Activated CD8-positive, alpha-beta T cell treated with anti-CD3 and anti-CD28 coated beads, Interleukin-2, amount 10 ng/mL, durations not matched to agents 7 days and 5 days (primary cell): Measurements from ENCODE around the gene VEZT. TPM values are rescaled to one million over a fixed set of nuclear protein-coding genes. Genes with fewer than 3 reads are reported as not detected.
"Not testable (repeated sequence)": the region's sequence is repeated elsewhere in the genome, so short reads cannot be mapped to it uniquely, and the experiment has no call there.

Source experiments
- ATAC-seq: fragments of 150-1000 bp; cut with Tn5 transposase; one replicate; pipeline ENCODE4 v1.10.0; 2021; ENCODE audit warnings: moderate library complexity
- CTCF ChIA-PET: fragments of 350-600 bp; sonication (Branson Sonifier 250); formaldehyde crosslinking; loops from one replicate; lab custom pipeline; 2021; ENCODE audit warnings: antibody characterized with exemption; lab: Charles Lee
- POLR2A ChIA-PET: fragments of 350-600 bp; sonication (Branson Sonifier 250); formaldehyde crosslinking; loops from one replicate; lab custom pipeline; 2021; ENCODE audit warnings: antibody characterized with exemption; lab: Charles Lee
- DNase-seq: peaks from one replicate; pipeline ENCODE4 v3.0.0-alpha.2; 2020
- H3K27ac Mint-ChIP-seq: one replicate; pipeline ENCODE4 v1.8.0; 2021; ENCODE audit warnings: mild to moderate bottlenecking, mixed read lengths
- H3K27me3 Mint-ChIP-seq: one replicate; pipeline ENCODE4 v1.8.0; 2021; ENCODE audit warnings: low read depth, mixed read lengths
- H3K36me3 Mint-ChIP-seq: one replicate; pipeline ENCODE4 v1.8.0; 2021; ENCODE audit warnings: low read depth, mixed read lengths
- H3K4me1 Mint-ChIP-seq: one replicate; pipeline ENCODE4 v1.8.0; 2021; ENCODE audit warnings: low read depth, mixed read lengths
- H3K4me3 Mint-ChIP-seq: one replicate; pipeline ENCODE4 v1.8.0; 2021; ENCODE audit warnings: mild to moderate bottlenecking, mixed read lengths
- H3K9me3 Mint-ChIP-seq: one replicate; pipeline ENCODE4 v1.8.0; 2022; ENCODE audit warnings: mixed read lengths; ENCODE audit not compliant: insufficient read depth
- total RNA-seq, 2 experiments: library from RNA; stranded (reverse); gene quantifications; one replicate each; pipeline ENCODE4 v1.2.3, GENCODE V29; 2021

The VEZT gene
- total RNA-seq, 2 experiments from 2014 or later: 29.0 to 31.0 TPM

DNA sequence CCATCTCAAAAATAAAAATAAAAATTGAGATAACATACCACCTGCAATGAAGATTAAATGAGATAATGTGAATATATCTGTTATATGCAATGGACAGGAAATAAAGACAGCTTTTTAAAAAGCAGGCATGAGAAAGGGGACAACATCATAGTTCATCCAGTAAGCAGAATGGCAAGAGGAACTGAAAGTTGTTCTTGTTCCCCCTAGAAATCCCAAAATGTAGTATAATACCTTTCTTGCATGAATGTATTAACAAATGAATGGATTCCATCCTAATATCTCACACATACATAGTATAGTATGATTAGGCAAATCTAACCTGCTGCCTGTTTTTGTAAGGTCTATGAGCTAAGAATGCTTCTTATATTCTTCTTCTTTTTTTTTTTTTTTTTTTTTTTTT, 31.8 kb upstream of the VEZT start:
- POLR2A ChIA-PET: interaction anchor here (0.6 kb wide), 1 partner anchor 824 kb away, joined by 3 read pairs; no protein-coding TSS in a partner anchor
- H3K27ac Mint-ChIP-seq: no peak overlapping the region

DNA sequence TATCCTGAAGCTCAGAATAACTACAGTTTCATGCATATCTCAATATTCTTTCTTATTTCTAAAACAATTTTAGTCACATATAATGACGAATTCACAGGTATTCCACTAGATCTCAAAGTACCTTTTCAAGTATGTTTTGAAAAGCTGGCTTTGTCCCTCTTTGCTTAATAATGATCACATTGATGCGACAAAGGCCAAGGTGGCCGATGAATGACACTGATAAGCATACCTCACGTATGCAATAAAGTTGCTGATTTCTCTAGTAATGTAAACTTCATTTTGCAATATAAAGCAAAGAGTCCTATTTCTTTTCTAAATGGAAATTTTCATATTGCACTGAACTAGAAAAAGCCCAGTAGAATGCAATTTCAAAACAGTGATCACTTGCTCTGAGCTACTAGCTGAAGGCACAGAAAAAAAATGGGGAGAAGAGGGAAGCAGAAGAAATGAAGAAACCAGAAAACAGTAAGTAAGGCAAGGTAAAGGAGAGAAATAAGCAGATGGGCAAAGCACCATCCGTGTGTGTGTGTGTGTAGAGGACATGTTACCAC, 29.7 kb upstream of the VEZT start:
- ChIA-PET CTCF (interaction anchor here (1.3 kb wide), 1 partner anchor 11 kb away, joined by 3 read pairs; no protein-coding TSS in a partner anchor), POLR2A (no interaction called here)
- ATAC-seq (no peak), DNase-seq (no peak)
- Mint-ChIP-seq H3K27ac (no peak overlapping the region), H3K4me3 (no peak overlapping the region), H3K27me3 (peaks cover 4% of the 10 kb centered on the region), H3K9me3 (no peaks in the 10 kb centered on the region), H3K36me3 (no peaks in the 10 kb centered on the region), H3K4me1 (no peaks in the 10 kb centered on the region)

More for the DNA sequence above, 31.8 kb upstream of the VEZT start:
- Mint-ChIP-seq H3K9me3 (no peaks in the 10 kb centered on the region), H3K4me3 (no peak overlapping the region), H3K4me1 (no peaks in the 10 kb centered on the region), H3K27me3 (no peaks in the 10 kb centered on the region), H3K36me3 (no peaks in the 10 kb centered on the region)
- ATAC-seq (no peak), DNase-seq (no peak)
- CTCF ChIA-PET: no interaction called here

DNA sequence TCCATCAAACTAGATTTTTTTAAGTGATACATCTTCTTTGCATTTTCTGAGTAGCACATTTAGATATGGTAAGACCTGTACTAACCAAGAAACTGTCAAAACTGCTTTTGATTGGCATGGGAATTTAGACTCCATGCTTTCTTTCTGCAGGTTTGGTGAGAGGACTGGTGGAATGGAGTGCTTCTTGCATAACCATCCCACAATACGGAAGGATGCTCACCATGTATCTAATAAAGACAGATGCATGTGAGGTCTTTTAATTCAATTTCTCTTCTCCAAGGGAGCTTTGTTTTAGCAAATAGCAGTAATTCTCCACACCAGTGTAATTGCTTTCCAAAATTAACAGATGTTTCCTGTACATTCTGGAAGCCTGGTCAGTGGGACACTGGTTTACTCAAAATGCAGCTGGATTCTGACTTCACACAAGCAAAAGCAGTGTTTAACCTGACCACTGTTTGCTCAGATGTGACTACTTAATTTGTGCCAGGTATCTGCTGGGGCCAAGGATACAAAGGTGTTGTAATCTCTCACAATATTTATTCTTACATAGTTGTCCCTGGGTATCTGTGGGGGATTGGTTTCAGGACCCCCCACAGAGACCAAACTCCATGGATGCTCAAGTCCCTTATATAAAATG, 26.4 kb upstream of the VEZT start:
- no peaks in the 10 kb centered on the region for H3K9me3 Mint-ChIP-seq
- no peaks in the 10 kb centered on the region for H3K36me3 Mint-ChIP-seq
- no peak overlapping the region for H3K27ac Mint-ChIP-seq
- no peaks in the 10 kb centered on the region for H3K4me1 Mint-ChIP-seq
- ChIA-PET CTCF (no interaction called here), POLR2A (no interaction called here)
- peaks cover 4% of the 10 kb centered on the region for H3K27me3 Mint-ChIP-seq
- no peak overlapping the region for H3K4me3 Mint-ChIP-seq
- no peak for DNase-seq
- no peak for ATAC-seq

DNA sequence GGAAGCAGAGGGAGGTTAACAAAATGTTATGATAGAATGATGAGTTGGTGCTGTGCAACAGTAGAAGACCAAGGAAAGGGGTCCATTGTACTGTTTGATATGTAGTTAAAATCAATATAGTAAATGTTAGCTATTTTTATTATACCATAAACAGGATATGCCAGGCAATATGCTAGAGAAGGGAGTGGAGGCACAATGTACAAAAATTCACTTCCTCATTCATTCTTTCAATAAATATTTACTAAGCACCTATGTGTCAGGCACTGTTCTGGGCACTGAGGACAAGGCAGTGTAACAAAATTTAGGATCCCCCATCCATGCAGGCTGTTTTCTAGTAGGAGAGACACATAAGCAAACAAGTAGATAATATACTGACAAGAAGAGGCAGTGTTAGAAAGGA, 25.3 kb upstream of the VEZT start:
- ATAC-seq: no peak
- ChIA-PET CTCF (no interaction called here), POLR2A (no interaction called here)
- Mint-ChIP-seq H3K4me3 (no peak overlapping the region), H3K4me1 (no peaks in the 10 kb centered on the region), H3K9me3 (no peaks in the 10 kb centered on the region), H3K27me3 (peaks cover 4% of the 10 kb centered on the region), H3K36me3 (no peaks in the 10 kb centered on the region), H3K27ac (no peak overlapping the region)
- DNase-seq: no peak

DNA sequence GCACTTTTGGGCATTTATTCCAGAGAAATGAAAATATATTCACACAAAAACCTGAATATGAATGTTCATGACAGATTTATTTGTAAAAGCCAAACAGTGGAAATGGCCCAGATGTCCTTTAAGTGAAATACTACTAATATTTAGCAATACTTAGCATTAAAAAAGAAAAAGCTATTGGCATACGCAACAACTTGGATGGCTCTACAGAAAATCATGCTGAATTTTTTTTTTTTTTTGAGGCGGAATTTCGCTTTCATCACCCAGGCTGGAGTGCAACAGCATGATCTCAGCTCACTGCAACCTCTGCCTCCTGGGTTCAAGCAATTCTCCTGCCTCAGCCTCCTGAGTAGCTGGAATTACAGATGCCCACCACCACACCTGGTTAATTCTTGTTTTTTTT, 24.5 kb upstream of the VEZT start:
- ChIA-PET POLR2A (no interaction called here), CTCF (no interaction called here)
- no peaks in the 10 kb centered on the region for H3K36me3 Mint-ChIP-seq
- ATAC-seq (no peak), DNase-seq (no peak)
- H3K4me1 Mint-ChIP-seq: no peaks in the 10 kb centered on the region
- H3K27me3 Mint-ChIP-seq: peaks cover 7% of the 10 kb centered on the region
- H3K4me3 Mint-ChIP-seq: no peak overlapping the region
- no peak overlapping the region for H3K27ac Mint-ChIP-seq
- H3K9me3 Mint-ChIP-seq: no peaks in the 10 kb centered on the region

DNA sequence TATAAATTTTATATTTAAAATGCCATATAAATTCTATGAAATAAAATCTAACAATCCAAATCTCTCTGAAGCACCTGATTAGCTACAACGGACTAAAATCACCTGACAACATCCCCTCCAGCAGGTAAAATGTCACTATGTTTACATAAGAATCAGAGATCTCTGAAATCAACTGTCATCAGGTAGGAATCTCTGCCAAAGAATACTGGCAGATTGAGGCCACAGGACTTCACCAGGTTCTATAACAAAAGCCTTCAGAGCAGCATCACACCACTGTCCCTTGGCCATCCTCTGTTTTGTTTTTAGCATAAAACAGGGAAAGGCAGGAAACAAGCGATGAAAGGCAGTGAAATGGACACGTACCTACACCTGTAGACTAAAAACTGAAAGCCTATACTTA, 22.5 kb upstream of the VEZT start:
- DNase-seq (no peak), ATAC-seq (no peak)
- no peaks in the 10 kb centered on the region for H3K4me1 Mint-ChIP-seq
- POLR2A ChIA-PET: no interaction called here
- H3K27ac Mint-ChIP-seq: no peak overlapping the region
- CTCF ChIA-PET: no interaction called here
- no peaks in the 10 kb centered on the region for H3K36me3 Mint-ChIP-seq
- no peak overlapping the region for H3K4me3 Mint-ChIP-seq
- no peaks in the 10 kb centered on the region for H3K9me3 Mint-ChIP-seq
- H3K27me3 Mint-ChIP-seq: peaks cover 7% of the 10 kb centered on the region

DNA sequence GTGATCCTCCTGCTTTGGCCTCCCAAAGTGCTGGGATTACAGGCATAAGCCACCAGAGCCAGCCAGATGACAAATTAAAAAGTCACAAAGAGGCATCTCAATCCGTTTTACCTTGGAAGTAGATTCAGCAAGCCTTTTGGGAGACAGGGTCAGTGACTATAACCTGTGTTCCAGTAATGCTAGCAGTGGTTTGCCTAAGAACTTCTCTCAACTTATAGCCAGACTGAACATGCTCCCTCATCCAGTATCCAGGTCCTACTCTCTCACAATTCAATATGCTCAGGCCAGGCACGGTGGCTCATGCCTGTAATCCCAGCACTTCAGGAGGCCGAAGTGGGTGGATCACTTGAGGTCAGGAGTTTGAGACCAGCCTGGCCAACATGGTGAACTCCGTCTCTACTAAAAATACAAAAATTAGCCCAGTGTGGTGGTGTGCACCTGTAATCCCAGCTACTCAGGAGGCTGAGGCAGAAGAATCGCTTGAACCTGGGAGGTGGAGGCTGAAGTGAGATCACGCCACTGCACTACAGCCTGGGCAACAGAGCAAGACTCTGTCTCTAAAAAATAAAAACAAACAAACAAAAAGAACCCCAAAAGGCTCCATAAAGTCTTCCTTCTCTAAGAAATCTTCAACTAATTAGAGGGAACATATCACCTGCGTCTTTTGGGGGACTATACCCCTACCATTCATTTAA, 20.6 kb upstream of the VEZT start:
- H3K9me3 Mint-ChIP-seq, H3K27ac Mint-ChIP-seq, H3K4me1 Mint-ChIP-seq, ATAC-seq, H3K36me3 Mint-ChIP-seq, POLR2A ChIA-PET, DNase-seq, H3K4me3 Mint-ChIP-seq, H3K27me3 Mint-ChIP-seq: not testable (repeated sequence)
- CTCF ChIA-PET: interaction anchor here (1.0 kb wide), 1 partner anchor 19 kb away, joined by 3 read pairs; no protein-coding TSS in a partner anchor

DNA sequence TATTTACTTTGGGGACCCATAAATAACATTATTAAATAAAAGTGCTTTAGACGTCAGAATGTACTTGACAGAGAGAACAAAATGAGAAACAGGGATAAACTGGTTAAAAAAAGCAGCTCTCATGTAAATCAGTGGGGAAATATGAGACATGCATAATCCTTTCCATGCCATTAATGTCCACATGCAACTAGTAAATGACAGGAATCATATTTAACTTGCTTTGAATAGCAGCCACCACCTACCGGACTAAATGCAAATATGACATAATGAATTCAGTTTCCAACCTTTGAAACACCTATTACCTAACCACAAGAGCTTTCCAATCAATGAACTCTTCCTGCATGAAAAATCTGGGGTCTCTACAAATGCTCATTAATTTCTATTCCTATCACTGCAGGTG, 20.0 kb upstream of the VEZT start:
- Mint-ChIP-seq H3K4me1 (no peaks in the 10 kb centered on the region), H3K4me3 (no peak overlapping the region), H3K27ac (no peak overlapping the region), H3K36me3 (no peaks in the 10 kb centered on the region), H3K9me3 (no peaks in the 10 kb centered on the region), H3K27me3 (peaks cover 4% of the 10 kb centered on the region)
- ChIA-PET CTCF (interaction anchor here (1.0 kb wide), 1 partner anchor 18 kb away, joined by 3 read pairs; no protein-coding TSS in a partner anchor), POLR2A (no interaction called here)
- ATAC-seq (no peak), DNase-seq (no peak)

DNA sequence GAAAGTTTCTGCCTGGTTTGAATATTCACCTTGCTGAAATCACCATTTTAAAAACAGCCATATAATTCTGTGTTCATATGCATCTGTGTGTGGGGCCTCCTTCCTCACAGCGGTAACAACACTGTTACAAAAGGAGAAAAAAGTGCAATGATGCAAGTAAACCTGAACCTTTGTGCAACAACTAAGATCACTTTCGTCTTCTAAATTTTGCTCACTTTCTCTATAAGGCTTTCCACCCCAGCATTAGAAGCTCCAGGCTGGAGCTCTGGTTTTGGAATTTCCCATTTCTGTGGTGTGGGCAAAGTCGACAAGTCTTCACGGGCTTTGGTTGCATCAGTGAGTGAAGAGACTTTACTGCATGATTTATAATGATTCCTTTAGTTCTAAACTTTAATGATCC, 18.7 kb upstream of the VEZT start:
- Mint-ChIP-seq H3K9me3 (no peaks in the 10 kb centered on the region), H3K4me3 (no peak overlapping the region)
- CTCF ChIA-PET: no interaction called here

DNA sequence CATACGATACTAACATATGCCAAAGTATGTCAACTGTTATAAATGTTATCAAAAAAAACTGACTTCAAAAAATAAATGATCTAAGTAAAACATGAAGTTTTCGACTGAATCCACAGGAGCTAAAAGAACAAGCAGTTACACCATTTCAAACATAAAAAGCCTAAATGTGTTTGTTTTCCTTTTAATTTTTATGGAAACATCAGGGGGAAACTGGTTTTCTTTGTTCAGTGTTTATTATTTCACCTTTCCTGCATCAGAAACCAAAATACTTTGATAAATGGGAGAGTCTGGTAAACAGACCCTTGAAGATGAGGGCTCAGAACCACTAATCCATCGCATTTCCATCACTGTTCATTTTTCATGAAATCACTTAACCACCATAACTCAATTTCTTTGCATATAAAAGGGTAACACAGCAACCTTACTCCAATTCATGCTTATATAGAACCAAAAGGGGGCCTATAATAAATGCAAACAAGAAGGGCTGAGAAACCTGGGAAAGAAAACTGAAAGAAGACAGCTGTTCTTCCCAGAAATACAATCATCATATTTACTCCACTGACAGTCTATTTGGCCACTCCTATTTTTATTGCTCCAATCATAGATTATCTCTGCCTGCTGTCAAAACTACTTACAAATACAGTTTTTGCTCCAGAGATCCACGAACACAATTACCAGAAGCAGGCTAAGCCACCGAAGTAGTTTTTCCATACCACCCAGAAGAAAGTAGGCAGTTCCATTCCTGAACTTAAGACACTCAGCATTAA, 17.3 kb upstream of the VEZT start:
- ATAC-seq: no peak
- H3K27ac Mint-ChIP-seq: no peak overlapping the region
- no peak for DNase-seq
- H3K9me3 Mint-ChIP-seq: no peaks in the 10 kb centered on the region
- no peaks in the 10 kb centered on the region for H3K4me1 Mint-ChIP-seq
- H3K4me3 Mint-ChIP-seq: no peak overlapping the region
- no peaks in the 10 kb centered on the region for H3K36me3 Mint-ChIP-seq
- POLR2A ChIA-PET: no interaction called here
- peaks cover 5% of the 10 kb centered on the region for H3K27me3 Mint-ChIP-seq
- CTCF ChIA-PET: no interaction called here

More for the DNA sequence above, 18.7 kb upstream of the VEZT start:
- H3K27ac Mint-ChIP-seq: no peak overlapping the region
- no peaks in the 10 kb centered on the region for H3K4me1 Mint-ChIP-seq
- DNase-seq (no peak), ATAC-seq (no peak)
- peaks cover 5% of the 10 kb centered on the region for H3K27me3 Mint-ChIP-seq
- no peaks in the 10 kb centered on the region for H3K36me3 Mint-ChIP-seq
- POLR2A ChIA-PET: no interaction called here

DNA sequence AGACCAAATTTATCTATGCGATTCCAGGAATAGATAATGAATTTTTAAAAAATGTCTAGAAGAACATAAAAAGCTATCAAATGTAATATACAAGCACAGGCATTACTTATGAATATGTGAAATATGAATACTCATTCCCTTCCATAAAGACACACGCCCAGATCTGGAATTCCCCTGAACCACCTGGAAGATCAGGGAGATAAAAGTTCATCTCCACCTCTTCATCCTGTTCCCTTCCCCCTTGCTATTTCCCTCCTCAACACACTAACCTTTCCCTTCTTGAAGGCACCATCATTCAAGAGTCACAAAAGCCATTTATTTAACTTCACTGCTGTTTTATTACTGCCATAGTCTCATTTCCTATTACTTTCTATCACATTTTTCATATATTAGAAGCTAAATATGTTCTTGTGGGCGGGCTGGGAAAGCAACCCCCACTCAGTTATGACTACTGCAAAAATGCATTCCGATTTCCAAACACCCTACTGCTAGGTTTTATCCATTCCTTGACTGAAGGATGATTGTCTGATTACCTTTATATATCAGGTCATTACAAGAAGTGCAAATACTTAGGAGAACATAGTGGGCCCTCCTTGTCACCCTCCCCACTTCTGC, 16.4 kb upstream of the VEZT start:
- no peak overlapping the region for H3K27ac Mint-ChIP-seq
- no peaks in the 10 kb centered on the region for H3K9me3 Mint-ChIP-seq
- no peaks in the 10 kb centered on the region for H3K36me3 Mint-ChIP-seq
- POLR2A ChIA-PET: no interaction called here
- ATAC-seq (no peak), DNase-seq (no peak)
- H3K27me3 Mint-ChIP-seq: peaks cover 5% of the 10 kb centered on the region
- H3K4me1 Mint-ChIP-seq: no peaks in the 10 kb centered on the region
- CTCF ChIA-PET: interaction anchor here (1.8 kb wide), 1 partner anchor 9 kb away, joined by 9 read pairs; no protein-coding TSS in a partner anchor
- H3K4me3 Mint-ChIP-seq: no peak overlapping the region
